ENCODE data around the gene NEURL3. TPM values are rescaled to one million over a fixed set of nuclear protein-coding genes. Genes with fewer than 3 reads are reported as not detected.

NEURL3 gene
- total and polyA plus RNA-seq, 2 donors (not counting 3 experiments of a cell fraction or from before 2014, with no cell fraction given) = not detected

DNA sequence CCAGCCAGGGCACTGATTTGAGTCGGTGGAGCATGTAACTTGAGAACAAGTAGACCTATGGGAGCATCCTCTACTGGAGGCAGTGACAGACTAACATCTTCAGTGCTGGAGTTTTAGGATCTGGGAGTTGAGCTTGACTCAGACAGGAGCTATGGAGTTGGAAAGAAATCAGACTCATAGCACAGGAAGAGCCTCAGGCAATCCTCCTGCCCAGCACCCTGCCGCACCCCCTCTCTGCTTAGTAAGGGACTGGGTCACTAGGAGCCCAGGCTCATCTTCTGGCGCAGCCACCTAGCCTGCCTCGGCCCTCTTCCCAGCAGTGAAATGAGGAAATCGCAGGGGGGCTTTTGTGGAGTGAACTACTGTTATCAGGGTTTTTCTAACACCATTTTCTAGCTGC, 35.0 kb upstream of the NEURL3 start:
- ChIA-PET CTCF (interaction anchor here (1.4 to 8.7 kb wide), 2 partner anchors 12 to 13 kb away, joined by 5 to 130 read pairs; no protein-coding TSS in a partner anchor), POLR2A (interaction anchor here (0.7 to 2.5 kb wide), 2 partner anchors 14 to 106 kb away, joined by 3 to 8 read pairs; no protein-coding TSS in a partner anchor)
- no peak overlapping the region for H2AFZ ChIP-seq (ENCODE audit: low read depth, low read length)
- H3K9me3 ChIP-seq (replicated peaks; ENCODE audit: control insufficient read depth, insufficient read depth, low read length) = no peaks in the 10 kb centered on the region
- H3K9me1 ChIP-seq (replicated peaks; ENCODE audit: control insufficient read depth, extremely low read depth, insufficient read depth, low read length) = no peaks in the 10 kb centered on the region
- FAIRE-seq (no peak), DNase-seq (ENCODE audit: low read depth, low spot score) (no peak)
- dilution Hi-C loops (cut with MboI; ENCODE audit: extremely low pct_ligation_motif_present, low sequenced_read_pairs) (no loop called here), intact Hi-C loops (cut with micrococcal nuclease) (no loop called here)
- no peak for TF ChIP-seq POLR2A (IDR thresholded peaks at IDR 0.05; ENCODE audit: low read depth, low read length)
- TF ChIP-seq MYC (IDR thresholded peaks at IDR 0.05; ENCODE audit: low read depth, low read length) = no peak
- TF ChIP-seq, protein P1, sequence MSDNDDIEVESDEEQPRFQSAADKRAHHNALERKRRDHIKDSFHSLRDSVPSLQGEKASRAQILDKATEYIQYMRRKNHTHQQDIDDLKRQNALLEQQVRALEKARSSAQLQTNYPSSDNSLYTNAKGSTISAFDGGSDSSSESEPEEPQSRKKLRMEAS (IDR thresholded peaks at IDR 0.05; ENCODE audit: insufficient read depth, insufficient read length) = no peak
- TF ChIP-seq GATA2 (IDR thresholded peaks at IDR 0.05; ENCODE audit: insufficient read depth, insufficient read length, low read depth, low read length) = no peak
- no peak for TF ChIP-seq JUN (IDR thresholded peaks at IDR 0.05; ENCODE audit: borderline replicate concordance, insufficient read depth, insufficient read length, low read depth)
- TF ChIP-seq, protein P2, sequence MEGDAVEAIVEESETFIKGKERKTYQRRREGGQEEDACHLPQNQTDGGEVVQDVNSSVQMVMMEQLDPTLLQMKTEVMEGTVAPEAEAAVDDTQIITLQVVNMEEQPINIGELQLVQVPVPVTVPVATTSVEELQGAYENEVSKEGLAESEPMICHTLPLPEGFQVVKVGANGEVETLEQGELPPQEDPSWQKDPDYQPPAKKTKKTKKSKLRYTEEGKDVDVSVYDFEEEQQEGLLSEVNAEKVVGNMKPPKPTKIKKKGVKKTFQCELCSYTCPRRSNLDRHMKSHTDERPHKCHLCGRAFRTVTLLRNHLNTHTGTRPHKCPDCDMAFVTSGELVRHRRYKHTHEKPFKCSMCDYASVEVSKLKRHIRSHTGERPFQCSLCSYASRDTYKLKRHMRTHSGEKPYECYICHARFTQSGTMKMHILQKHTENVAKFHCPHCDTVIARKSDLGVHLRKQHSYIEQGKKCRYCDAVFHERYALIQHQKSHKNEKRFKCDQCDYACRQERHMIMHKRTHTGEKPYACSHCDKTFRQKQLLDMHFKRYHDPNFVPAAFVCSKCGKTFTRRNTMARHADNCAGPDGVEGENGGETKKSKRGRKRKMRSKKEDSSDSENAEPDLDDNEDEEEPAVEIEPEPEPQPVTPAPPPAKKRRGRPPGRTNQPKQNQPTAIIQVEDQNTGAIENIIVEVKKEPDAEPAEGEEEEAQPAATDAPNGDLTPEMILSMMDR (IDR thresholded peaks at IDR 0.05; ENCODE audit: extremely low read depth in 1 of 2, insufficient read depth in 1 of 2, low read depth in 1 of 2, low read length in 2 of 2) = no peak
- no peak for TF ChIP-seq EZH2 (IDR thresholded peaks at IDR 0.05; ENCODE audit: borderline replicate concordance, low read depth, low read length, severe bottlenecking)
- TF ChIP-seq POLR2AphosphoS5 (IDR thresholded peaks at IDR 0.05; ENCODE audit: insufficient read depth, low read depth, low read length) = no peak
- TF ChIP-seq FOS (IDR thresholded peaks at IDR 0.05; ENCODE audit: borderline replicate concordance, insufficient read depth, low read length) = no peak
- no peaks in the 10 kb centered on the region for H3K27me3 ChIP-seq (ENCODE audit: control insufficient read depth in 2 of 2, insufficient read depth in 2 of 2, low read length in 2 of 2)
- H4K20me1 ChIP-seq (replicated peaks; ENCODE audit: control insufficient read depth, extremely low read depth, insufficient read depth, low read length) = peaks cover 2% of the 10 kb centered on the region
- no TSS peak for BruUV-seq (replicated peaks)
- peaks cover 0 to 7% of the 10 kb centered on the region in 2 experiments for H3K36me3 ChIP-seq (ENCODE audit: control insufficient read depth in 2 of 2, extremely low read depth in 1 of 2, insufficient read depth in 2 of 2, low read length in 2 of 2)
- peaks cover 37% of the 10 kb centered on the region for H3K79me2 ChIP-seq (ENCODE audit: control insufficient read depth, insufficient read depth, low read length)
- peaks cover 22% of the 10 kb centered on the region for H3K4me1 ChIP-seq (ENCODE audit: control insufficient read depth, extremely low read depth, insufficient read depth, low read length)
- H3K4me2 ChIP-seq (ENCODE audit: insufficient read depth, low read length) = no peak overlapping the region
- no peak overlapping the region for H3K9ac ChIP-seq (replicated peaks; ENCODE audit: extremely low read depth, insufficient read depth, low read length)
- H3K27ac ChIP-seq (ENCODE audit: insufficient read depth, low read depth, low read length) = no peak overlapping the region
- no peak overlapping the region for H3K4me3 ChIP-seq (replicated peaks in 1 of 3; ENCODE audit: insufficient read depth in 1 of 3, low read depth in 1 of 3, low read length in 3 of 3)

All from endothelial cell of umbilical vein (primary cell).